HFF-Myc (cell line): ENCODE data around the gene RBFOX2.
A peak's percentile ranks its signal among the peaks of the same experiment; 100 is the strongest.

ENCODE experiments used
- DNase-seq: peaks from one replicate; pipeline ENCODE4 v3.0.0-alpha.2; 2011; ENCODE audit warnings: low read depth; ENCODE audit errors: extremely low read depth
- H3K4me3 ChIP-seq: replicated peaks from 2 replicates; pipeline ENCODE4 v1.5.1; 2011; ENCODE audit warnings: low read depth, mild to moderate bottlenecking, control low read depth, low read length
- TF ChIP-seq, protein P1 (sequence below): IDR thresholded peaks from 2 replicates; pipeline ENCODE4 v1.5.1; 2012; ENCODE audit warnings: mild to moderate bottlenecking, low read depth, low read length, control low read depth; ENCODE audit errors: missing control alignments

RBFOX2 gene

DNA sequence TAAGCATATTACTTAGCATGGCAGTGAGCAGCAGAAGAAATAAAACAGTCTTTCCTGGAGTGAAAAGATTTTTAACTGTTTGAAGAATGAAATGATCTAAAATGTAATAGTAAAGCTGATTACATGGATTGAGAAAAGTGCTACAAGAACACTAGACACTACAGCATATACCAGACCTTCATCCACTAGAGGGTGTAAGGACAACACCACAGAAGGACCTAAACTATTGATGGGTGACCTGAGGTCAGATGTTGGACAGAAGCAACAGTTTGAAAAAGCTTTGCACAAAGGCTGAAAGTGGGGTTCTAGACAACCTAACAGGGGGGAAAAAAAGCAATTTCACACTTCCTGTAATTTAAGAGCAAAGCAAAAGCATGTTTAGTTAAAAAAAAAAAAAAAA is 97.7 kb downstream of the RBFOX2 start:
- peak; percentile 41 for DNase-seq
- H3K4me3 ChIP-seq, result no peak overlapping the region
- TF ChIP-seq, protein P1, sequence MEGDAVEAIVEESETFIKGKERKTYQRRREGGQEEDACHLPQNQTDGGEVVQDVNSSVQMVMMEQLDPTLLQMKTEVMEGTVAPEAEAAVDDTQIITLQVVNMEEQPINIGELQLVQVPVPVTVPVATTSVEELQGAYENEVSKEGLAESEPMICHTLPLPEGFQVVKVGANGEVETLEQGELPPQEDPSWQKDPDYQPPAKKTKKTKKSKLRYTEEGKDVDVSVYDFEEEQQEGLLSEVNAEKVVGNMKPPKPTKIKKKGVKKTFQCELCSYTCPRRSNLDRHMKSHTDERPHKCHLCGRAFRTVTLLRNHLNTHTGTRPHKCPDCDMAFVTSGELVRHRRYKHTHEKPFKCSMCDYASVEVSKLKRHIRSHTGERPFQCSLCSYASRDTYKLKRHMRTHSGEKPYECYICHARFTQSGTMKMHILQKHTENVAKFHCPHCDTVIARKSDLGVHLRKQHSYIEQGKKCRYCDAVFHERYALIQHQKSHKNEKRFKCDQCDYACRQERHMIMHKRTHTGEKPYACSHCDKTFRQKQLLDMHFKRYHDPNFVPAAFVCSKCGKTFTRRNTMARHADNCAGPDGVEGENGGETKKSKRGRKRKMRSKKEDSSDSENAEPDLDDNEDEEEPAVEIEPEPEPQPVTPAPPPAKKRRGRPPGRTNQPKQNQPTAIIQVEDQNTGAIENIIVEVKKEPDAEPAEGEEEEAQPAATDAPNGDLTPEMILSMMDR, result peak; percentile 49

DNA sequence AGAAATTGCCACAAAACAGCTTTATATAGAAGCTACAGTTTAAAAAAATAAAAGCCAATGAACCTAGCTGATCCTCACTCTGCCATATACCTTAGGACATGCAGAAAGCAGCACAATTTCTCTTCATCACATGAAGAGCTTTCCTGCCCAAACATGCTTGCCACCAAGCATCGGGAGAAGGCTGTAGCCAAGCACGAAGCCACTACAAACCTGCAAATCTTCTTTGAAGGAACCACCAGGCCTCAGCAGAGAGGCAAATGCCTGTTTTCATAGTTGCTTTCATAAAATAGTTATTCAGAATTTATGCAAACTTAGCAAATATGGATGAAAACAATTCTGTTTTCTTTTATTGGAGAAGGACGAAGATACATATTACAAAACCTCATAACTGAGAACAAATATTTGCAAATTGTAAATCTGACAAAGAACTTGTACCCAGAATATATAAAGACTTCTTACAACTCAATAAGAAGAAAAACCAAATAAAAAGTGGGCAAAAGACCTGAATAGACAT is 100.3 kb downstream of the RBFOX2 start:
- TF ChIP-seq, protein P1, result no peak
- DNase-seq, result no peak
- no peak overlapping the region for H3K4me3 ChIP-seq

DNA sequence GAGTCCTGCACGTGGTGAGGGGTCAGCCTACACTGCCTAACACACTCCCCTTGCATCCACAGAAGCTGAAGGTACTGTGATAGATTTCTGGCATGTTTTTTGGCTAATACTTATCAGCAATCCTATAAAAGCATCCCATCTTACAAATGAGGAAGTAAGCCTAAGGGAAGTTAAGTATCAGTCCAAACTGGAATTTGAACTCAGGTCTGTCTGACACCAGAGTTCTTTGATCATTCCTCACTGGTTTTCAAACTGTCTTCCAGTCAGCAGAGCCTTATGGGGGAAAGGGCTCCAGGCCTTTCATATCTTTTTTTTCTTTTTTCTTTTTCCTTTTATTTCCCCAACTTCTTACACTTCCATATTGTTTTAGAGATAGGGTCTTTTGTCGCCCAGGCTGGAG is 105.6 kb downstream of the RBFOX2 start:
- H3K4me3 ChIP-seq, result no peak overlapping the region
- DNase-seq, result no peak
- TF ChIP-seq, protein P1, result no peak

- peak; percentile 88 for DNase-seq
- TF ChIP-seq, protein P1, result peak; percentile 63
- no peak overlapping the region for H3K4me3 ChIP-seq
These were observed 106.8 kb downstream of the RBFOX2 start for GRCh38 chr22:35921777-35922176.

- H3K4me3 ChIP-seq, result no peak overlapping the region
- TF ChIP-seq, protein P1, result no peak
These were observed 107.6 kb downstream of the RBFOX2 start for GRCh38 chr22:35921044-35921443.

GRCh38 chr22:35919002-35919542 is 109.6 kb downstream of the RBFOX2 start:
- TF ChIP-seq, protein P1, result no peak
- no peak for DNase-seq
- H3K4me3 ChIP-seq, result no peak overlapping the region

More at GRCh38 chr22:35921044-35921443, 107.6 kb downstream of the RBFOX2 start:
- no peak for DNase-seq

- no peak overlapping the region for H3K4me3 ChIP-seq
- TF ChIP-seq, protein P1, result no peak
- DNase-seq, result no peak
These were observed 110.2 kb downstream of the RBFOX2 start for GRCh38 chr22:35918456-35918855.
